Calu3 (cell line): ENCODE data around the gene SULF2. TPM values are rescaled to one million over a fixed set of nuclear protein-coding genes. Genes with fewer than 3 reads are reported as not detected.
A peak's percentile ranks its signal among the peaks of the same experiment; 100 is the strongest.
"Not testable (repeated sequence)": the region's sequence is repeated elsewhere in the genome, so short reads cannot be mapped to it uniquely, and the experiment has no call there.

Experiments
- BruUV-seq: library from RNA; stranded (reverse); fragments of 400-500 nt; replicated peaks from 2 replicates; lab custom pipeline; 2021; lab: Mats Ljungman, UMichigan
- CTCF ChIA-PET: fragments of 300-600 bp; sonication (Branson Sonifier 250); formaldehyde crosslinking; loops from one replicate; lab custom pipeline; 2022; ENCODE audit warnings: antibody characterized with exemption; lab: Charles Lee
- DNase-seq: peaks from one replicate; pipeline ENCODE4 v3.0.0; 2022
- H3K27ac Mint-ChIP-seq: one replicate; pipeline ENCODE4 v1.8.0; 2022; ENCODE audit warnings: mixed read lengths; ENCODE audit not compliant: unreplicated experiment
- H3K27me3 Mint-ChIP-seq: one replicate; pipeline ENCODE4 v1.8.0; 2022; ENCODE audit warnings: mixed read lengths; ENCODE audit not compliant: unreplicated experiment
- H3K36me3 Mint-ChIP-seq: one replicate; pipeline ENCODE4 v1.8.0; 2022; ENCODE audit warnings: mild to moderate bottlenecking, moderate library complexity, mixed read lengths; ENCODE audit not compliant: insufficient read depth, unreplicated experiment
- H3K4me1 Mint-ChIP-seq: one replicate; pipeline ENCODE4 v1.8.0; 2022; ENCODE audit warnings: mild to moderate bottlenecking, low read depth, mixed read lengths; ENCODE audit not compliant: unreplicated experiment
- H3K4me3 Mint-ChIP-seq: one replicate; pipeline ENCODE4 v1.8.0; 2022; ENCODE audit warnings: mild to moderate bottlenecking, low read depth, moderate library complexity, mixed read lengths; ENCODE audit not compliant: unreplicated experiment
- H3K9me3 Mint-ChIP-seq: one replicate; pipeline ENCODE4 v1.8.0; 2022; ENCODE audit warnings: low read depth, mixed read lengths; ENCODE audit not compliant: unreplicated experiment
- intact Hi-C: fragments of 100-400 bp; cut with micrococcal nuclease; formaldehyde crosslinking; loops from one replicate; pipeline ENCODE4 v1.10.0; 2022; ENCODE audit not compliant: unreplicated experiment
- total RNA-seq: library from RNA; stranded (reverse); gene quantifications from 2 replicates; pipeline ENCODE4 v1.2.3, GENCODE V29; 2022
- TF ChIP-seq, protein P1 (sequence below): fragments of 200-600 bp; IDR thresholded peaks from one replicate; pipeline ENCODE4 v1.8.0; 2022; ENCODE audit warnings: antibody characterized with exemption; ENCODE audit not compliant: unreplicated experiment

Gene SULF2
- total RNA-seq, 1 experiment from 2014 or later, result 112 TPM

DNA sequence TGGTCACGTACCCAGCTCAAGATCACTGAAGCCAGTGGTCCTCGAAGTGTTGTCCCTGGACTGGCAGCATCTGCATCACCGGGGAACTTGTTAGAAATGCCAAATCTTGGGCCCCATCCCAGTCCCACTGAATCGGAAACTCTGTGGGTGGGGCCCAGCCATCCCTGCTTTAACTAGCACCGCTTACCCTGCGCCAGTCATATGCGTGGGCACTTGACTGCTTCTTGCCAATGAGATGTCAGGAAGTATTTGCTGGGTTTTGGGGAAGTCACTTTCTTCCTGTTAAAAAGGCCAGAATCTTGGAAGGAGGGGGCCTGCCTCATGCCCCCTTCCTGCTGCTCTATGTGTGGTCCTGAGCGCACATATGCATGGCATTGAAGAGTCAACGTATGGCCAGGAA, 11.7 kb upstream of the SULF2 start:
- DNase-seq, result no peak
- no peak overlapping the region for H3K27ac Mint-ChIP-seq
- TF ChIP-seq, protein P1, sequence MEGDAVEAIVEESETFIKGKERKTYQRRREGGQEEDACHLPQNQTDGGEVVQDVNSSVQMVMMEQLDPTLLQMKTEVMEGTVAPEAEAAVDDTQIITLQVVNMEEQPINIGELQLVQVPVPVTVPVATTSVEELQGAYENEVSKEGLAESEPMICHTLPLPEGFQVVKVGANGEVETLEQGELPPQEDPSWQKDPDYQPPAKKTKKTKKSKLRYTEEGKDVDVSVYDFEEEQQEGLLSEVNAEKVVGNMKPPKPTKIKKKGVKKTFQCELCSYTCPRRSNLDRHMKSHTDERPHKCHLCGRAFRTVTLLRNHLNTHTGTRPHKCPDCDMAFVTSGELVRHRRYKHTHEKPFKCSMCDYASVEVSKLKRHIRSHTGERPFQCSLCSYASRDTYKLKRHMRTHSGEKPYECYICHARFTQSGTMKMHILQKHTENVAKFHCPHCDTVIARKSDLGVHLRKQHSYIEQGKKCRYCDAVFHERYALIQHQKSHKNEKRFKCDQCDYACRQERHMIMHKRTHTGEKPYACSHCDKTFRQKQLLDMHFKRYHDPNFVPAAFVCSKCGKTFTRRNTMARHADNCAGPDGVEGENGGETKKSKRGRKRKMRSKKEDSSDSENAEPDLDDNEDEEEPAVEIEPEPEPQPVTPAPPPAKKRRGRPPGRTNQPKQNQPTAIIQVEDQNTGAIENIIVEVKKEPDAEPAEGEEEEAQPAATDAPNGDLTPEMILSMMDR, result no peak
- H3K36me3 Mint-ChIP-seq, result peaks cover 6% of the 10 kb centered on the region
- CTCF ChIA-PET, result no interaction called here
- intact Hi-C loops, result no loop called here
- H3K27me3 Mint-ChIP-seq, result no peaks in the 10 kb centered on the region
- BruUV-seq, result no TSS peak
- peaks cover 36% of the 10 kb centered on the region for H3K4me1 Mint-ChIP-seq
- H3K4me3 Mint-ChIP-seq, result no peak overlapping the region
- H3K9me3 Mint-ChIP-seq, result no peaks in the 10 kb centered on the region

DNA sequence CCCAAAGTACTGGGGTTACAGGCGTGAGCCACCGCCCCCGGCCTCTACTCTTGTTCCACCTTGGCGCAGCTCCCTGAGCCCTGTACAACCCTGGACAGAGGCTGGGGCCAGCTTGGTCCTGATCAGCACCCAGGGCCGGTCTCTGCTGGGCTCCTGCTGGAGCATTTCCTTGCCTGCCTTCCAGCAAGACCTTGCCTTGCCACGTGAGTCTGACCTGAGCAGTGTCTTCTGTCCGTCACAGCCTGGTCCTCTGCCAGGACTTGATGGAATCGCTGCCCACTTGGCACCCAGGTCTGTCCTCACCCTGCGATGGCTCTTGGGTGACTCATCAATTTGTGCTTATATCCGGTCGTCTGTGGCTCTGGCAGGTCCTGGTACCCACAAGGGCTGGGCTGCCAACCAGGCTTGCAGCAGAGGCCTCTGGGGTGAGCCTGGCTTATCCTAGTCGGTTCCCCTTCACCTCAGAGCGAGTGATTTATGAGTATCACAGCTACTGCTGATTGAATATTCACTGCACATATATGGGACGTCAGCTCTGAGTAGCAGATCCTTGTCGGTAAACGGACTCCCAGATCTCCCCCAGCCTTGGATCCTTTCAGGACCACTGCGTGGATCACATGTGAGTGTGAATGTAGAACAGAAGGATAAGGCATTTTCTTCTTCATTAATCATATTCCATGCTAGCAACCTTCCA, 10.1 kb upstream of the SULF2 start:
- peak overlapping the region; percentile 69 for H3K27ac Mint-ChIP-seq
- CTCF ChIA-PET, result interaction anchor here (0.6 to 0.7 kb wide), 2 partner anchors 455 to 500 kb away, joined by 3 to 4 read pairs; no protein-coding TSS in a partner anchor
- DNase-seq, result peak; percentile 81
- H3K27me3 Mint-ChIP-seq, result no peaks in the 10 kb centered on the region
- peaks cover 46% of the 10 kb centered on the region for H3K4me1 Mint-ChIP-seq
- H3K4me3 Mint-ChIP-seq, result no peak overlapping the region
- TF ChIP-seq, protein P1, result no peak
- intact Hi-C loops, result no loop called here
- peaks cover 6% of the 10 kb centered on the region for H3K36me3 Mint-ChIP-seq
- no peaks in the 10 kb centered on the region for H3K9me3 Mint-ChIP-seq
- BruUV-seq, result no TSS peak

DNA sequence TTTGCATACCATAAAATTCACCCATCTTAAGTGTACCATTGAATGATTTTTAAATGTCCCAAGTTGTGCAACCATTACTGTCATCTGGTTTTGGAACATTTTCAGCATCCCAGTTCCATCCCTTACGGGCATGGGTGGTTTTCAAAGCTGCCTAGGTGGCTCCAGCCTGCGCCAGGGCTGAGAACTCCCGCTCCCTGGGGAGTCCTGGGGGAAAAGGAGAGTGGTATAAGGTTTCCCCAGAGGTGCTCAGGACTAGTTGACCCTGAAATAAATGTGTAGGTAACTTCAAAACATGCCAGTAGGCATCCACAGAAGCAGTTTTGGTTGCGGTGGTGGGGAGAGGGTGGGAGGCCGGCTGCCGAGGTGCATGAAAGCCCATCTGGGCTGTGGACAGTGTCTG, 9.0 kb upstream of the SULF2 start:
- BruUV-seq, H3K4me3 Mint-ChIP-seq, H3K27me3 Mint-ChIP-seq, H3K27ac Mint-ChIP-seq, DNase-seq, CTCF ChIA-PET, H3K36me3 Mint-ChIP-seq, intact Hi-C loops, H3K9me3 Mint-ChIP-seq: not testable (repeated sequence)
- peaks cover 46% of the 10 kb centered on the region for H3K4me1 Mint-ChIP-seq

DNA sequence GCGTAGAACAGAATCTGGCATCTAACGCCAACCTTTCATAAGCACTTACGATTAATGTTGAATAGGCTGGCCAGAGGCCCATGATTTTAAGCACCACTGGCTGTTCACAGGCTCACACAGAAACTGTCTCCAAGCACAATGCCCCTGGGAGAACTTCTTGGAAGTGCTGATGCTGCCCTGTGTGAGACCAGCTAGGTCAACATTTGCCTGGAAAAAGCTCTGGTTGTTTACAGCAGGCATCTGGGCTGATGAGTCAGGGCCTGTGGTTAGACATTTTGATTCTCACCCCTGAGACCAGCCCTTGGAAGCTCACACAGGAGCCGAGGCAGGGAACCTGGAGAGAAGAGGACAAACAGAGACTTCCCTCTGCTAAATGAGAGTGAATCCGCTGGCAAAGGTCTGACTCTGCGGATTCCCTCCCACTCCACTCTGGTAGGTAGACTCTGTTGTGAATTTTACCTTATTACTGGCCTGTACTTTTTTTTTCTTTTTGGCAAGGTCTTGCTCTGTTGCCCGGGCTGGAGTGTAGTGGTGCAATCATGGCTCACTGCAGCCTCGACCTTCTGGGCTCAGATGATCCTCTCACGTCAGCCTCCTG, 6.8 kb upstream of the SULF2 start:
- TF ChIP-seq, protein P1, result no peak
- H3K4me1 Mint-ChIP-seq, result peaks cover 42% of the 10 kb centered on the region
- DNase-seq, result peak; percentile 61
- CTCF ChIA-PET, result interaction anchor here (0.6 to 1.1 kb wide), 5 partner anchors 40 to 828 kb away, joined by 3 read pairs; no protein-coding TSS in a partner anchor
- H3K9me3 Mint-ChIP-seq, result no peaks in the 10 kb centered on the region
- no TSS peak for BruUV-seq
- peaks cover 6% of the 10 kb centered on the region for H3K36me3 Mint-ChIP-seq
- intact Hi-C loops, result no loop called here
- H3K27ac Mint-ChIP-seq, result peak overlapping the region; percentile 15
- no peak overlapping the region for H3K4me3 Mint-ChIP-seq
- H3K27me3 Mint-ChIP-seq, result no peaks in the 10 kb centered on the region
